Tibial nerve (tissue), 4 donors: ENCODE data around the gene F7. TPM values are rescaled to one million over a fixed set of nuclear protein-coding genes. Genes with fewer than 3 reads are reported as not detected.

Experiments
- DNase-seq, 2 donors: peaks; one replicate each; pipeline ENCODE4 v3.0.0-alpha.2; 2019; ENCODE audit warnings: low spot score in 2 of 2
- H3K27ac ChIP-seq, 4 donors: fragments of 200-600 bp; sonication (generic) in 3 of 4; one replicate each; pipeline ENCODE4 v1.5.1; 2017 to 2019; ENCODE audit warnings: mild to moderate bottlenecking in 1 of 4
- H3K27me3 ChIP-seq, 2 donors: fragments of 200-600 bp; sonication (generic) in 1 of 2; one replicate each; pipeline versions ENCODE4 v1.5.1 to v1.6.0; 2017 to 2019
- H3K36me3 ChIP-seq, 3 donors: fragments of 200-600 bp; sonication (generic); one replicate each; pipeline ENCODE4 v1.5.1; 2018 to 2019
- H3K4me1 ChIP-seq, 4 donors: fragments of 200-600 bp; sonication (generic) in 3 of 4; one replicate each; pipeline ENCODE4 v1.5.1; 2017 to 2019
- H3K4me3 ChIP-seq, 4 donors: fragments of 200-600 bp; sonication (generic) in 3 of 4; one replicate each; pipeline ENCODE4 v1.5.1; 2017 to 2019; ENCODE audit warnings: mild to moderate bottlenecking in 1 of 4, moderate library complexity in 1 of 4
- H3K9me3 ChIP-seq, 4 donors: fragments of 200-600 bp; sonication (generic) in 3 of 4; one replicate each; pipeline ENCODE4 v1.5.1; 2017 to 2019
- EP300 ChIP-seq, 2 donors: sonication (generic); formaldehyde crosslinking; IDR thresholded peaks; one replicate each; pipeline ENCODE4 v1.6.1; 2017; ENCODE audit warnings: antibody characterized with exemption in 2 of 2, mild to moderate bottlenecking in 1 of 2
- POLR2A ChIP-seq, 2 donors: fragments of 450-650 bp; IDR thresholded peaks; one replicate each; pipeline ENCODE4 v1.6.1; 2017; ENCODE audit warnings: antibody characterized with exemption in 2 of 2, mild to moderate bottlenecking in 2 of 2, moderate library complexity in 2 of 2
- WGBS, 2 donors: methylation state at CpG; one replicate each; pipeline ENCODE4 v1.1.5; 2018; 5-methylcytosine and 5-hydroxymethylcytosine counted together
- total RNA-seq, 4 donors: library from RNA; depleted of rRNA; stranded (reverse); fragments of >200 nt; gene quantifications; one replicate each; pipeline ENCODE4 v1.1.0, GENCODE V29; 2016
- TF ChIP-seq, protein P1 (sequence below), 5 experiments: fragments of 200-600 bp in 3 of 5; fragments of 450-650 bp in 2 of 5; sonication (generic) in 3 of 5; IDR thresholded peaks; one replicate each; pipeline ENCODE4 v1.5.1; 2016 to 2019; ENCODE audit warnings: antibody characterized with exemption in 5 of 5, mild to moderate bottlenecking in 3 of 5, moderate library complexity in 2 of 5

F7 gene
- total RNA-seq, 4 donors from 2014 or later, result not detected

DNA sequence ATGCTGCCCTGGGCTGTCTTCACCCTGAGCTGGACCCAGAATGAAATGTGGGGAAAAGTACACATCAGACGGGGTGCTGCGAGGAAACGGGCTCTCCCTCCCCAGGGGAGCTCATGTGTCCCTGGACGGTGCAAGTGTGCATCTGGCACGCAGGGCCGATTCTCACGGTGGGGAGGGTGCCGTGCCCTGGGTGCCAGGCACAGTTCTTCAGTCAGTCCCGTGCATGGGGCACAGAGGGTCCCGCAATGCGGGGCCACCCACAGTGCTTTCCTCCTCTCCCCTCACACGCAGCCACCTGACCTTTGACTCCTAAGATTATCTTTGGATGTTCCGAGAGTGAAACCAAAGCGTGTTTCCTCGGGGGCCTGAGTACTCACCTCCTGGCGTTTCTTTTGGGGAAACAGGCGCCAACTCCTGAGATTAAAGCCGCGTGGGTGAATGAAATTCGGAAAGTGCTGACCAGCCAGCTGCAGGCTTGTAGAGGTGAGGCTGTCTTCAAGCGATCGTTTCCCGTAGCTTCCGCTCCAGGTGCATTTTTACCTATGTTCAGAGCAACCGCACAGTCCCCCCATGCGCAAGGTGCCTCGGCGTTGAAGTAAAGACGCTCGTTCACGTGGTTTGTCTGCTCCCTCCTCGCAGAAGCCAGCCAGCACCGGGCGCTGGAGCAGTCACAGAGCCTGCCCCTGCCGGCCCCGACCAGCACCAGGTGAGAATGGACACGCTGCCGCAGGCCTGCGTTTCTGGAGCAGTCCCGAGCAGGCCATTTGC lies 17.5 kb upstream of the F7 start:
- no peak for DNase-seq
- H3K4me1 ChIP-seq, result peaks cover 0 to 9% (median 0%) of the 10 kb centered on the region in 4 donors
- H3K4me3 ChIP-seq, result no peak overlapping the region
- WGBS, 2 donors, result 85 to 93% methylated on average over 35 to 40 of the region's 40 CpGs
- H3K9me3 ChIP-seq, result no peaks in the 10 kb centered on the region
- no peak for TF ChIP-seq POLR2A (IDR thresholded peaks at IDR 0.05)
- no peak for TF ChIP-seq EP300 (IDR thresholded peaks at IDR 0.05)
- TF ChIP-seq, protein P1, sequence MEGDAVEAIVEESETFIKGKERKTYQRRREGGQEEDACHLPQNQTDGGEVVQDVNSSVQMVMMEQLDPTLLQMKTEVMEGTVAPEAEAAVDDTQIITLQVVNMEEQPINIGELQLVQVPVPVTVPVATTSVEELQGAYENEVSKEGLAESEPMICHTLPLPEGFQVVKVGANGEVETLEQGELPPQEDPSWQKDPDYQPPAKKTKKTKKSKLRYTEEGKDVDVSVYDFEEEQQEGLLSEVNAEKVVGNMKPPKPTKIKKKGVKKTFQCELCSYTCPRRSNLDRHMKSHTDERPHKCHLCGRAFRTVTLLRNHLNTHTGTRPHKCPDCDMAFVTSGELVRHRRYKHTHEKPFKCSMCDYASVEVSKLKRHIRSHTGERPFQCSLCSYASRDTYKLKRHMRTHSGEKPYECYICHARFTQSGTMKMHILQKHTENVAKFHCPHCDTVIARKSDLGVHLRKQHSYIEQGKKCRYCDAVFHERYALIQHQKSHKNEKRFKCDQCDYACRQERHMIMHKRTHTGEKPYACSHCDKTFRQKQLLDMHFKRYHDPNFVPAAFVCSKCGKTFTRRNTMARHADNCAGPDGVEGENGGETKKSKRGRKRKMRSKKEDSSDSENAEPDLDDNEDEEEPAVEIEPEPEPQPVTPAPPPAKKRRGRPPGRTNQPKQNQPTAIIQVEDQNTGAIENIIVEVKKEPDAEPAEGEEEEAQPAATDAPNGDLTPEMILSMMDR (IDR thresholded peaks at IDR 0.05), result no peak
- no peak overlapping the region for H3K27ac ChIP-seq
- peaks cover 0 to 24% (median 0%) of the 10 kb centered on the region in 3 donors for H3K36me3 ChIP-seq
- H3K27me3 ChIP-seq, result no peaks in the 10 kb centered on the region

DNA sequence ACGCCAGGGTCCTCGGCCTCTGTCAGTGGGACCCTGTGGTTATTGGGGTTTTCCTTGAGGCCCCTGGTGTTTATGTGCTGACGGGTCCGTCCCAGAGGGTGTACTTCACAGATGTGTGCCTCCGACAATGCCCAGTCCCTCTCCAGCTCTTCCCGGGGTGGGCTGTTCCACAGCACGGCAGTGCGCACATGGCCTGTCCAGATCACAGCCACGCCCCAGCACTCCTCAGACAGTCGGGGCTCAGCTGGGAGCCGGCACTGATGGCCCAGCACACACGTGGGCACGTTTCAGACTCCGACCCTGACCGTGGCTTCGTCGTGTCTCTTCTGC lies 16.9 kb upstream of the F7 start:
- TF ChIP-seq EP300 (IDR thresholded peaks at IDR 0.05) (no peak), POLR2A (IDR thresholded peaks at IDR 0.05) (no peak)
- TF ChIP-seq, protein P1 (IDR thresholded peaks at IDR 0.05), result no peak
- Histone ChIP-seq H3K4me1 (peaks cover 0 to 5% (median 0%) of the 10 kb centered on the region in 4 donors), H3K36me3 (peaks cover 0 to 24% (median 0%) of the 10 kb centered on the region in 3 donors), H3K4me3 (no peak overlapping the region), H3K27me3 (peaks cover 0 to 2% of the 10 kb centered on the region in 2 donors), H3K27ac (no peak overlapping the region), H3K9me3 (no peaks in the 10 kb centered on the region)
- 62 to 84% methylated on average over 15 to 17 of the region's 17 CpGs for WGBS, 2 donors
- no peak for DNase-seq

DNA sequence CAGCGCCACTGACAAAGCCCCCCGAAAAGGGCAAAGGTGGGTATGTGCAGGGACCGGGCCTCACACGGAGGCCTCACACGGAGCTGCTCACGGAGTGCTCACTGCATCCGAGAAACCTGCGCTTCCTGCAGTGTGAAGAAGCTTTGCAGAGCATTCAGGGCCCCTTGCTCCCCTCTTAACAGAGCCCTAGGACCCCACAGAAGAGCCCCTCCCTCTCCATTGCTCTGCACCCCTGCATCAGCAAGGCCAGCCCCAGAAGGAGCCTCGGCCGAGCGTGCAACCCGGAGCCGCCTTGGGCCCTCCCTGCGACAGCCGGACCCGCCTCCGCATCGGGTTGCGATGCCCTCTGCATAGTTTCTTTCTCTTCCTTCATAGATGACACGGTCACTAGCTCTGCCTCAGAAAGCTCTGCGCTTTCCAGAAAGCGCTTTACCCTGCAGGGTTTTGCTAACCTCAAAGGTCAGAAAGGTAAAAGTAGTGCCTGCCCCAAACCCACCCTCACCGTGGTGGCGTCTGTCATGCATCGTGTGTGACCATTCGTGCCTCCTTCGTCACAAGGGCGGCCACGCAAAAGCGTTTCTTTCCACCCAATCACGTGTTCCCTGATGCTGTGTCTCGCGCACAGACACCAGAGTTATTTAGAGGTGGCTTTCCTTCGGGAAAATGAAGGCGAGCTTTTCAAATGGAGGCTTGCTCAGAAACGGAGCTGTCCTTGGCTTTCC lies 15.7 kb upstream of the F7 start:
- 73 to 76% methylated on average over 35 to 36 of the region's 36 CpGs for WGBS, 2 donors
- peaks cover 0 to 3% of the 10 kb centered on the region in 2 donors for H3K27me3 ChIP-seq
- H3K4me1 ChIP-seq, result no peaks in the 10 kb centered on the region
- H3K4me3 ChIP-seq, result no peak overlapping the region
- DNase-seq, result no peak
- H3K36me3 ChIP-seq, result peaks cover 0 to 24% (median 0%) of the 10 kb centered on the region in 3 donors
- H3K27ac ChIP-seq, result no peak overlapping the region
- H3K9me3 ChIP-seq, result no peaks in the 10 kb centered on the region
- no peak for TF ChIP-seq EP300 (IDR thresholded peaks at IDR 0.05)
- TF ChIP-seq, protein P1 (IDR thresholded peaks at IDR 0.05), result no peak

DNA sequence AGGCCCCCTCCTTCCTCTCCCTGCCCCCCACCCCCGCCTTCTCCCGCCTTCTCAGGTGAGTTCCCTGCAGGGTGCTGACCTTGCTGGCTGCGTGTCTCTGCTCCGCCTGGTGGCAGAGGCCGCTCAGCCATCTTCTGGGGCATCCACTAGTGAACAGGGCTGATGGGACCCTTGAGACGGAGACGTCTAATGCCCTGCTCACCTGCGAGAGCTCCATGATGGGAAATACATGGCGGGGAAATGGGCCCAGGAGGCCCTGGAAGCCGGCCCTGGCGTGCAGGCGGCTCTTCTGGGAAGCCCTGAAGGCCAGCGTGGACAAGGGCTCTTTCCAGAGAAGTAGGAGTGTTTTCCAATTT lies 15.2 kb upstream of the F7 start:
- Histone ChIP-seq H3K27me3 (peaks cover 0 to 3% of the 10 kb centered on the region in 2 donors), H3K27ac (no peak overlapping the region), H3K4me1 (no peaks in the 10 kb centered on the region), H3K36me3 (peaks cover 0 to 24% (median 0%) of the 10 kb centered on the region in 3 donors), H3K9me3 (no peaks in the 10 kb centered on the region), H3K4me3 (no peak overlapping the region)
- no peak for DNase-seq
- TF ChIP-seq POLR2A (IDR thresholded peaks at IDR 0.05) (no peak), EP300 (IDR thresholded peaks at IDR 0.05) (no peak)
- TF ChIP-seq, protein P1 (IDR thresholded peaks at IDR 0.05), result no peak
- WGBS, 2 donors, result 84 to 89% methylated on average over 12 to 13 of the region's 13 CpGs

DNA sequence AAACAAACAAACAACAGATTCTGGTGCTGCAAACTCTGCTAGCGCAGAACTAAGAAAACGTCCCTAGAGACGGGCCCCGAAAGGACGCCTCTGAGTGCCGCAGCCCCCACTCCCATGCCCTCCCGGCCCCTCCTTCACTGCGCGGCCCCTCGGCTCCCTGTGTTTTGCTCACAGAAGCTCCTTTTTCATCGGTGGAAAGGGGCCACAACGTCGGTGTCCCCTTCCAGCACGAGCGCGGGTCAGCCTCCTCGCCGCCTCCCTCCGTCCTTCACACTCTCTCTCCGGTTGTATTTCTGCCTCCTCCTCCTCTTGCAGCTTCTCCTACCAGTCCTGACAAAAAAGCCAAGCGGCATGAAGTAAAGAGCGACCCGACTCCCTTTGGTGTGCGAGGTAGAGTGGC lies 14.8 kb upstream of the F7 start:
- WGBS, 2 donors, result 87 to 93% methylated on average over 24 of the region's 24 CpGs

More for the DNA sequence above, 14.8 kb upstream of the F7 start:
- TF ChIP-seq POLR2A (IDR thresholded peaks at IDR 0.05) (no peak), EP300 (IDR thresholded peaks at IDR 0.05) (no peak)
- TF ChIP-seq, protein P1 (IDR thresholded peaks at IDR 0.05), result no peak
- Histone ChIP-seq H3K9me3 (no peaks in the 10 kb centered on the region), H3K27ac (no peak overlapping the region), H3K27me3 (peaks cover 0 to 3% of the 10 kb centered on the region in 2 donors), H3K4me3 (no peak overlapping the region), H3K36me3 (peaks cover 0 to 24% (median 0%) of the 10 kb centered on the region in 3 donors), H3K4me1 (no peaks in the 10 kb centered on the region)
- no peak for DNase-seq
